Peyer's patch (tissue), 4 donors: ENCODE measurements around the gene KLHL6.

Experiments used
- CTCF ChIP-seq, 6 experiments: fragments of 450-650 bp in 4 of 6; fragments of 200-600 bp in 2 of 6; sonication (generic) in 1 of 6; IDR thresholded peaks; one replicate each; pipeline ENCODE4 v1.5.1; 2017 to 2019; ENCODE audit warnings: antibody characterized with exemption in 6 of 6, mild to moderate bottlenecking in 3 of 6, moderate library complexity in 1 of 6
- POLR2A ChIP-seq, 2 donors: fragments of 450-650 bp; IDR thresholded peaks; one replicate each; pipeline ENCODE4 v1.5.1; 2017; ENCODE audit warnings: antibody characterized with exemption in 2 of 2, mild to moderate bottlenecking in 2 of 2, moderate library complexity in 2 of 2

- TF ChIP-seq POLR2A (IDR thresholded peaks at IDR 0.05) = no peak
- no peak for TF ChIP-seq CTCF (IDR thresholded peaks at IDR 0.05)
Observed at GRCh38 chr3:183466575-183466974, 88.9 kb downstream of the KLHL6 start.
